HG03095 (cell line): Measurements from ENCODE around the gene UBE2I.

ENCODE experiments used
- ATAC-seq: cut with Tn5 transposase; IDR thresholded peaks from one replicate; pipeline ENCODE4 v1.9.1; 2021; ENCODE audit warnings: moderate library complexity; ENCODE audit not compliant: unreplicated experiment

Gene UBE2I

GRCh38 chr16:1277151-1277598, 32.3 kb upstream of the UBE2I start:
- no peak for ATAC-seq

- no peak for ATAC-seq
Measured at GRCh38 chr16:1277617-1278282, 31.7 kb upstream of the UBE2I start.

GRCh38 chr16:1278477-1278876, 31.0 kb upstream of the UBE2I start:
- no peak for ATAC-seq

GRCh38 chr16:1279081-1279944, 30.1 kb upstream of the UBE2I start:
- ATAC-seq, result no peak

GRCh38 chr16:1279945-1280589, 29.4 kb upstream of the UBE2I start:
- no peak for ATAC-seq

- ATAC-seq, result no peak
Measured at GRCh38 chr16:1280783-1281182, 28.7 kb upstream of the UBE2I start.

GRCh38 chr16:1281517-1281916, 27.9 kb upstream of the UBE2I start:
- ATAC-seq, result no peak

- ATAC-seq, result no peak
Measured at GRCh38 chr16:1282324-1282973, 27.0 kb upstream of the UBE2I start.

GRCh38 chr16:1283296-1283695, 26.1 kb upstream of the UBE2I start:
- ATAC-seq, result no peak

- no peak for ATAC-seq
Measured at GRCh38 chr16:1283996-1284616, 25.3 kb upstream of the UBE2I start.

- ATAC-seq, result no peak
Measured at GRCh38 chr16:1285669-1286512, 23.5 kb upstream of the UBE2I start.

- ATAC-seq, result no peak
Measured at GRCh38 chr16:1286513-1287094, 22.8 kb upstream of the UBE2I start.

- ATAC-seq, result no peak
Measured at GRCh38 chr16:1287982-1288670, 21.3 kb upstream of the UBE2I start.

GRCh38 chr16:1288813-1289476, 20.5 kb upstream of the UBE2I start:
- no peak for ATAC-seq

- no peak for ATAC-seq
Measured at GRCh38 chr16:1289477-1289866, 20.0 kb upstream of the UBE2I start.

GRCh38 chr16:1290063-1290501, 19.4 kb upstream of the UBE2I start:
- no peak for ATAC-seq

- no peak for ATAC-seq
Measured at GRCh38 chr16:1290860-1291575, 18.4 kb upstream of the UBE2I start.

- no peak for ATAC-seq
Measured at GRCh38 chr16:1291576-1291974, 17.9 kb upstream of the UBE2I start.
